MM.1S (cell line): ENCODE results near the gene SEMA4D.

Source experiments
- DNase-seq: peaks from one replicate; pipeline ENCODE4 v3.0.0-alpha.2; 2015
- H2AFZ ChIP-seq: fragments of 300-600 bp; sonication (generic); 2 replicates; pipeline ENCODE4 v1.6.0; 2016; ENCODE audit warnings: antibody characterized with exemption, low read length
- H3F3A ChIP-seq: fragments of 300-600 bp; sonication (generic); 2 replicates; pipeline ENCODE4 v1.6.1; 2016; ENCODE audit warnings: mild to moderate bottlenecking, antibody characterized with exemption, low read length, moderate library complexity, mixed read lengths; ENCODE audit not compliant: insufficient read depth
- H3K27ac ChIP-seq: fragments of 300-600 bp; sonication (generic); 2 replicates; pipeline ENCODE4 v1.5.1; 2016; ENCODE audit warnings: mild to moderate bottlenecking, low read length
- H3K27me3 ChIP-seq: fragments of 300-600 bp; sonication (generic); replicated peaks from 2 replicates; pipeline ENCODE4 v1.6.0; 2016; ENCODE audit warnings: low read length; ENCODE audit not compliant: insufficient read depth
- H3K36me3 ChIP-seq: fragments of 300-600 bp; sonication (generic); replicated peaks from 2 replicates; pipeline ENCODE4 v1.6.1; 2016; ENCODE audit warnings: mild to moderate bottlenecking, low read length, mixed read lengths; ENCODE audit not compliant: insufficient read depth
- H3K4me1 ChIP-seq: fragments of 300-600 bp; sonication (generic); 2 replicates; pipeline ENCODE4 v1.6.1; 2016; ENCODE audit warnings: low read length, mixed read lengths
- H3K4me2 ChIP-seq: fragments of 300-600 bp; sonication (generic); 2 replicates; pipeline ENCODE4 v1.6.0; 2016; ENCODE audit warnings: low read depth, low read length
- H3K4me3 ChIP-seq: fragments of 300-600 bp; sonication (generic); 2 replicates; pipeline ENCODE4 v1.5.1; 2016; ENCODE audit warnings: low read length, mixed read lengths
- H3K79me2 ChIP-seq: fragments of 300-600 bp; sonication (generic); 2 replicates; pipeline ENCODE4 v1.6.1; 2016; ENCODE audit warnings: mixed run types, low read length, mixed read lengths
- H3K9ac ChIP-seq: fragments of 300-600 bp; sonication (generic); 2 replicates; pipeline ENCODE4 v1.6.1; 2016; ENCODE audit warnings: low read length, mixed read lengths
- H3K9me2 ChIP-seq: fragments of 300-600 bp; sonication (generic); replicated peaks from 2 replicates; pipeline ENCODE4 v1.6.1; 2016; ENCODE audit warnings: mild to moderate bottlenecking, low read length, mixed read lengths; ENCODE audit not compliant: insufficient read depth
- H3K9me3 ChIP-seq: fragments of 300-600 bp; sonication (generic); replicated peaks from 2 replicates; pipeline ENCODE4 v1.6.1; 2016; ENCODE audit warnings: mild to moderate bottlenecking, low read length, mixed read lengths; ENCODE audit not compliant: insufficient read depth
- H4K20me1 ChIP-seq: fragments of 300-600 bp; sonication (generic); 2 replicates; pipeline ENCODE4 v1.6.1; 2016; ENCODE audit warnings: mild to moderate bottlenecking, low read length, moderate library complexity, mixed read lengths; ENCODE audit not compliant: insufficient read depth
- CTCF ChIP-seq: fragments of 300-600 bp; sonication (generic); IDR thresholded peaks from 2 replicates; pipeline ENCODE4 v1.5.1; 2016; ENCODE audit warnings: antibody characterized with exemption, low read length, mixed read lengths
- EZH2 ChIP-seq: fragments of 300-600 bp; sonication (generic); optimal IDR thresholded peaks from 2 replicates; pipeline ENCODE3; 2017; ENCODE audit warnings: low read depth, mild to moderate bottlenecking, antibody characterized with exemption, low read length, mixed read lengths
- EZH2phosphoT487 ChIP-seq: fragments of 300-600 bp; sonication (generic); IDR thresholded peaks from 2 replicates; pipeline ENCODE4 v1.6.1; 2018; ENCODE audit warnings: antibody characterized with exemption, low read length

Gene SEMA4D

GRCh38 chr9:89452561-89452960, 45.4 kb downstream of the SEMA4D start:
- H3K9ac ChIP-seq, result no peak overlapping the region
- H2AFZ ChIP-seq, result no peak overlapping the region
- H3K27ac ChIP-seq, result no peak overlapping the region
- no peaks in the 10 kb centered on the region for H3K9me3 ChIP-seq
- H3K4me3 ChIP-seq, result no peak overlapping the region
- no peak for TF ChIP-seq EZH2phosphoT487
- TF ChIP-seq EZH2, result no peak
- no peak for TF ChIP-seq CTCF
- peaks cover 16% of the 10 kb centered on the region; the same call in 1 of the 2 replicates for H4K20me1 ChIP-seq
- no peak for DNase-seq
- H3F3A ChIP-seq, result no peaks in the 10 kb centered on the region
- no peaks in the 10 kb centered on the region for H3K4me1 ChIP-seq
- no peaks in the 10 kb centered on the region for H3K9me2 ChIP-seq
- 0 out of 2 replicates have a peak, but pooled peaks cover 2% of the 10 kb centered on the region for H3K36me3 ChIP-seq
- no peaks in the 10 kb centered on the region for H3K27me3 ChIP-seq
- no peak overlapping the region for H3K4me2 ChIP-seq
- peaks cover 97% of the 10 kb centered on the region for H3K79me2 ChIP-seq

GRCh38 chr9:89450213-89450612, 47.7 kb downstream of the SEMA4D start:
- Histone ChIP-seq H3K79me2 (peaks cover 97% of the 10 kb centered on the region), H3K4me2 (no peak overlapping the region), H3K9me3 (no peaks in the 10 kb centered on the region), H3K9ac (no peak overlapping the region), H3K4me1 (no peaks in the 10 kb centered on the region), H3K36me3 (no peaks in the 10 kb centered on the region), H3F3A (no peaks in the 10 kb centered on the region), H2AFZ (no peak overlapping the region), H4K20me1 (peaks cover 4% of the 10 kb centered on the region; the same call in 1 of the 2 replicates), H3K27ac (no peak overlapping the region), H3K4me3 (no peak overlapping the region), H3K9me2 (no peaks in the 10 kb centered on the region), H3K27me3 (no peaks in the 10 kb centered on the region)
- no peak for DNase-seq
- no peak for TF ChIP-seq EZH2
- no peak for TF ChIP-seq EZH2phosphoT487
- TF ChIP-seq CTCF, result no peak

- Histone ChIP-seq H3K9ac (no peak overlapping the region), H4K20me1 (no peaks in the 10 kb centered on the region; the same call in 1 of the 2 replicates), H3K4me1 (0 out of 2 replicates have a peak, but pooled peaks cover 5% of the 10 kb centered on the region), H3F3A (no peaks in the 10 kb centered on the region), H3K27ac (no peak overlapping the region), H3K9me2 (no peaks in the 10 kb centered on the region), H3K9me3 (no peaks in the 10 kb centered on the region), H3K4me3 (no peak overlapping the region), H3K36me3 (no peaks in the 10 kb centered on the region), H3K79me2 (peaks cover 97% of the 10 kb centered on the region), H3K4me2 (no peak overlapping the region), H3K27me3 (no peaks in the 10 kb centered on the region), H2AFZ (no peak overlapping the region)
- TF ChIP-seq EZH2phosphoT487 (no peak), EZH2 (no peak), CTCF (no peak)
- DNase-seq, result no peak
These were observed 48.6 kb downstream of the SEMA4D start for GRCh38 chr9:89449261-89449671.
